Lung (tissue), 16 donors: Measurements from ENCODE around the gene DPYSL4. TPM values are rescaled to one million over a fixed set of nuclear protein-coding genes. Genes with fewer than 3 reads are reported as not detected.
A peak's percentile ranks its signal among the peaks of the same experiment; 100 is the strongest.

Experiments
- ATAC-seq: fragments of 200-7000 bp; cut with Tn5 transposase; one replicate; pipeline ENCODE4 v1.9.1; 2020; ENCODE audit warnings: moderate number of reproducible peaks; ENCODE audit not compliant: insufficient read depth, low FRiP score
- DNase-seq, 3 donors: peaks; one replicate each; pipeline ENCODE4 v3.0.0-alpha.2; 2013 to 2017
- H3K27ac ChIP-seq, 2 donors: one replicate each; pipeline ENCODE4 v1.5.1; 2013; ENCODE audit warnings: mild to moderate bottlenecking in 2 of 2, moderate library complexity in 2 of 2, control low read depth in 1 of 2, inconsistent platforms in 1 of 2, low read depth in 1 of 2, low read length in 1 of 2
- H3K27me3 ChIP-seq, 3 donors: one replicate each; pipeline ENCODE4 v1.5.1; 2013; ENCODE audit warnings: low read length in 2 of 3; ENCODE audit not compliant: control insufficient read depth in 3 of 3, insufficient read depth in 3 of 3
- H3K36me3 ChIP-seq, 4 donors: one replicate each; pipeline ENCODE4 v1.5.1; 2013; ENCODE audit warnings: low read length in 4 of 4, mild to moderate bottlenecking in 1 of 4, moderate library complexity in 1 of 4; ENCODE audit not compliant: control insufficient read depth in 4 of 4, insufficient read depth in 4 of 4
- H3K4me1 ChIP-seq, 5 donors: one replicate each; pipeline ENCODE4 v1.5.1; 2013; ENCODE audit warnings: low read length in 5 of 5, mild to moderate bottlenecking in 2 of 5, moderate library complexity in 1 of 5; ENCODE audit not compliant: control insufficient read depth in 5 of 5, insufficient read depth in 5 of 5
- H3K4me3 ChIP-seq: one replicate; pipeline ENCODE4 v1.5.1; 2013; ENCODE audit warnings: mild to moderate bottlenecking, control low read depth, moderate library complexity
- H3K9ac ChIP-seq, 2 donors: one replicate each; pipeline ENCODE4 v1.5.1; 2013; ENCODE audit warnings: low read length in 2 of 2, control low read depth in 1 of 2; ENCODE audit not compliant: insufficient read depth in 1 of 2
- H3K9me3 ChIP-seq, 4 donors: one replicate each; pipeline ENCODE4 v1.5.1; 2013; ENCODE audit warnings: low read length in 3 of 4, mild to moderate bottlenecking in 1 of 4, moderate library complexity in 1 of 4; ENCODE audit not compliant: control insufficient read depth in 4 of 4, insufficient read depth in 3 of 4
- WGBS, 2 donors: extraction: QIAGEN DNeasy Blood & Tissue Kit; methylation state at CpG; one replicate each; pipeline ENCODE4 v1.1.7; 2013; 5-methylcytosine and 5-hydroxymethylcytosine counted together
- long read RNA-seq, 5 donors: transcript quantifications; one replicate each; lab custom pipeline, GENCODE V29; 2026
- polyA plus RNA-seq, 2 donors: library from polyadenylated mRNA; stranded (reverse); fragments of 200-250 nt; gene quantifications; one replicate each; pipeline ENCODE4 v1.2.1, GENCODE V29; 2013
- total RNA-seq, 2 donors: library from RNA; depleted of rRNA in 1 of 2; stranded (reverse); fragments of >200 nt in 1 of 2; gene quantifications; one replicate each; pipeline ENCODE4 v1.2.1, GENCODE V29; 2014 to 2021
- TF ChIP-seq, protein P1 (sequence below): IDR thresholded peaks from 2 replicates; pipeline ENCODE4 v1.5.1; 2012; ENCODE audit warnings: mild to moderate bottlenecking; ENCODE audit errors: control extremely low read depth, extremely low read depth
- donor health status: control.
- donor health status: control.
- donor health status: Bipolar disorder and iron deficiency.
- donor health status: healthy.
- donor health status: DM: yes; HTN: yes; CAD: no.

The DPYSL4 gene
- total RNA-seq (1 to 10 TPM; 1.1 to 1.5 TPM), polyA plus RNA-seq (1 to 10 TPM in 1 of 2 donors, under 1 TPM in 1; 0.33 to 1.5 TPM)
- long read RNA-seq, donor 1, partial matches to known transcripts: 0 of 4 reads
- long read RNA-seq, donor 1, other reads (novel, unspliced or antisense): 0 of 4 reads
- long read RNA-seq, donor 2: 0 reads
- long read RNA-seq, donor 3: 0 reads
- long read RNA-seq, donor 4, partial matches to known transcripts: 0 of 1 reads
- long read RNA-seq, donor 4, other reads (novel, unspliced or antisense): 0 of 1 reads
- long read RNA-seq, donor 5, transcript DPYSL4-201 (14 exons, 2,729 nt): major isoform, 9 of 9 reads
- long read RNA-seq, donor 5, partial matches to known transcripts: 0 of 9 reads
- long read RNA-seq, donor 5, other reads (novel, unspliced or antisense): 0 of 9 reads

DNA sequence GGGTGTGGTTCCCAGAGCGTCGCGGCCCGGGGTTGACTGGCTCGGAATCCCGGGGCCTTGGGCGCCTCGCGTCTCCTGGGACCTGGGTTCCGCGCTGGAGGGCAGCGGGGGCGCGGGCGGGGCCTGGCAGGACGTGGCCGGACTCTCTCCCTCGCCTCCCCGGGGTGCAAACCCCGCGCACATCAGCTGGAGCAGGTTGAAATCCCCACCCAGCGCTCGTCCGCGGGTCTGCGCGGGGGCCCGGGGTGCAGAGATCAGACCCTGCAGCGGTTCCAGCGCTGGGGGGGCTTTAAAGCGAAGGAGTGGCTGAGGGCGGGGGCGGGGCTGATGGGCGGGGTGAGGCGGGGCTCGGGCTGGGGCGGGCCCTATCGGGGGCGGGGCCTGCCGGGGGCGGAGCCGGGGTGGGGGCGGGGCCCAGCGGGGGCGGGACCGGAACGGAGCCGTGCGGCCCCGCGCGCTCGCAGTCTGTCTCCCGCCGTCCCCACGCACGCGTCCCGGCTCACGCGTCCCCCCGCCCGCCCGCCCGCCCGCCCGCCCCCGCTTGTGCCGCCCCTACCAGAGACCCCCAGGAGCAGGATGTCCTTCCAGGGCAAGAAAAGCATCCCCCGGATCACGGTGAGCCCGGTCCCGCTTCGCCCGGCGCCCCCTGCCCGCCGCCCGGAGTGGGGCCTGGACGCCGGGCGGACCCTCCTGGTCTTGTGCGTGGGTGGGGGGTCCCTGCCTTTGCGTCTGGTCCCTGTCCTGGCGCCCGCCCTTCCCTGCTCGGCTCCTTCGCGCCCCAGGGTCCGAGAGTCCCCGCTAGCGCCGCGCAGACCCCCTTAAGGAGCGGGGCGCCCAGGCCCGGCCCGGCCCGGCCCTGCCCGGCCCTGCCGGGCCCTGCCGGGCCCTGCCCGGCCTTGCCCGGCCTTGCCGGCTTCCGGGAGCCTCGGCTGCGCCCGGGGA is at the start of gene DPYSL4:
Gene DPYSL4, plus strand, starts transcription at position 461 of the 942 bp plus-strand sequence. Its CDS starts 116 bp downstream, at position 577.
- Histone ChIP-seq H3K27me3 (peaks cover 10 to 55% (median 26%) of the 10 kb centered on the region in 3 donors), H3K9ac (no peak within 1 kb of the TSS), H3K27ac (no peak within 1 kb of the TSS), H3K9me3 (peaks cover 0 to 7% (median 0%) of the 10 kb centered on the region in 4 donors), H3K36me3 (peaks cover 0 to 3% (median 0%) of the 10 kb centered on the region in 4 donors), H3K4me3 (no peak within 1 kb of the TSS), H3K4me1 (peaks cover 0 to 14% (median 5%) of the 10 kb centered on the region in 5 donors)
- TF ChIP-seq, protein P1, sequence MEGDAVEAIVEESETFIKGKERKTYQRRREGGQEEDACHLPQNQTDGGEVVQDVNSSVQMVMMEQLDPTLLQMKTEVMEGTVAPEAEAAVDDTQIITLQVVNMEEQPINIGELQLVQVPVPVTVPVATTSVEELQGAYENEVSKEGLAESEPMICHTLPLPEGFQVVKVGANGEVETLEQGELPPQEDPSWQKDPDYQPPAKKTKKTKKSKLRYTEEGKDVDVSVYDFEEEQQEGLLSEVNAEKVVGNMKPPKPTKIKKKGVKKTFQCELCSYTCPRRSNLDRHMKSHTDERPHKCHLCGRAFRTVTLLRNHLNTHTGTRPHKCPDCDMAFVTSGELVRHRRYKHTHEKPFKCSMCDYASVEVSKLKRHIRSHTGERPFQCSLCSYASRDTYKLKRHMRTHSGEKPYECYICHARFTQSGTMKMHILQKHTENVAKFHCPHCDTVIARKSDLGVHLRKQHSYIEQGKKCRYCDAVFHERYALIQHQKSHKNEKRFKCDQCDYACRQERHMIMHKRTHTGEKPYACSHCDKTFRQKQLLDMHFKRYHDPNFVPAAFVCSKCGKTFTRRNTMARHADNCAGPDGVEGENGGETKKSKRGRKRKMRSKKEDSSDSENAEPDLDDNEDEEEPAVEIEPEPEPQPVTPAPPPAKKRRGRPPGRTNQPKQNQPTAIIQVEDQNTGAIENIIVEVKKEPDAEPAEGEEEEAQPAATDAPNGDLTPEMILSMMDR: no peak
- WGBS, 2 donors: 0 to 3% methylated on average over 43 to 108 of the region's 109 CpGs
- ATAC-seq (no peak), DNase-seq (peak; percentile 15 to 62 (median 47))

DNA sequence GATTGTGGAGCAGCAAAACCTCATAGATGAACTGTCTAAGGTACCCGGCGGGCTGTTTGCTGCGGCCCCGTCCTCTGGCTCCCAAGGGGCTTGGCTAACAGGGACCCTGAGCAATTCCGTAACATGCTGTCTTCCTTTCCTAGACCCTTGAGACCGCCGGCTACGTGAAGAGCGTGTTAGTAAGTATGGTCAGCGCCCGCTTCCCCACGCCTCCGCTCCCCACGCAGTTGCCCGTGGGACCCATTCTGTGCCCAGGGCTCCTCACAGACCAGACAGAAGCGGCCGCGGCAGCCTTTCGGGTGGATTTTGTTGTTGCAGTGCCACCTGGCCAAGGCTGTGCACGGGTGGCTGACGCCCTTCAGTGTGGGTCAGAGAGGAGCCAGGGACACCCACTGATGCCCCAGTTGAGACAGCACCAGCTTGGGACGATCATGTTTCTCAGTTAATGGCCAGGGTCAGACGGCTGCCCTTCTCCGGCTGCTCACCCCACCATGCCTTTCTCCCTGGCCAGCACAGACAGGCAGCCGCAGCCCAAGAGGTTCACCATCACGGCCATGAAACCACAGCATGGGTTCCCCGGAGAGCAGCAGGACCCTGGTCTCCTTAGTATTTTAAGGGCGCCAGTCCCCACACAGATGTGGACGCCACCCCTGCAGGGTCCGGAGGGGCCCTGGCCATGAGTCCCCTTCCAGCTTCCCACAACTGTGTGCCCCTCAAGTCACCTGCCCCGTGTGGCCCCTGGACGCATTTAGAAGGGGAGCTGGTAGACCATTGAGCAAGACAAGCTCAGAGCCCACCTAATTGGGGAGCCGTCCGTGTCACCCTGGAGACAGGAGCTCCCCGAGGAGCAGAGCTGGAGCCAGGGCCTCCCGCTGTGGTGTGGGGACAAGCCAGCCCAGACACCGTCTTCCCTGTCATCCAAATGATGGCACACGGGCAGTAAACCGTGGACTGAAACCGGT is 49.4 kb upstream of the DPYSL4 start:
- no peak overlapping the region for H3K27ac ChIP-seq
- no peak for DNase-seq
- no peak overlapping the region for H3K9ac ChIP-seq
- WGBS, 2 donors: 92 to 95% methylated on average over 40 of the region's 40 CpGs
- H3K27me3 ChIP-seq: peaks cover 0 to 7% (median 0%) of the 10 kb centered on the region in 3 donors
- no peaks in the 10 kb centered on the region for H3K36me3 ChIP-seq
- ATAC-seq: no peak
- TF ChIP-seq, protein P1: no peak
- H3K9me3 ChIP-seq: peaks cover 0 to 4% (median 0%) of the 10 kb centered on the region in 4 donors
- H3K4me1 ChIP-seq: peaks cover 0 to 8% (median 0%) of the 10 kb centered on the region in 5 donors
- no peak overlapping the region for H3K4me3 ChIP-seq

DNA sequence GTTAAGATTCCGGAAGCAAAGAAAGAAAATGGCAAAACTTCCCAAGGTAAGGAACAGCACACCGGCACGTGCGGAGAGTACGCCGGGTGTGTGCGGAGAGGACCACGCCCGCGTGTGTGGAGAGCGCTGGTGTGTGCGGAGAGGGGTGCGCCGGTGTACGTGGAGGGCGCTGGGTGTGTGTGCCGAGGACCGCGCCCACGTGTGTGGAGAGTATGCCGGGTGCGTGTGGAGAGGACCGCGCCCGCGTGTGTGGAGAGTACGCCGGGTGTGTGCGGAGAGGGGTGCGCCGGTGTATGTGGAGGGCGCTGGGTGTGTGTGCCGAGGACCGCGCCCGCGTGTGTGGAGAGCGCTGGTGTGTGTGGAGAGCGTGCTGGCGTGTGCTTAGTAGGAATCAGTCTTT is 48.6 kb upstream of the DPYSL4 start:
- DNase-seq: no peak
- Histone ChIP-seq H3K27me3 (peaks cover 0 to 14% (median 0%) of the 10 kb centered on the region in 3 donors), H3K27ac (no peak overlapping the region), H3K4me3 (no peak overlapping the region), H3K9ac (no peak overlapping the region), H3K9me3 (peaks cover 0 to 3% (median 0%) of the 10 kb centered on the region in 4 donors), H3K36me3 (no peaks in the 10 kb centered on the region), H3K4me1 (peaks cover 0 to 2% (median 0%) of the 10 kb centered on the region in 5 donors)
- no peak for ATAC-seq
- WGBS, 2 donors: 93 to 95% methylated on average over 40 of the region's 40 CpGs
- TF ChIP-seq, protein P1: no peak
